ENCODE data around the gene ATG9B.

- TF ChIP-seq, protein P1, sequence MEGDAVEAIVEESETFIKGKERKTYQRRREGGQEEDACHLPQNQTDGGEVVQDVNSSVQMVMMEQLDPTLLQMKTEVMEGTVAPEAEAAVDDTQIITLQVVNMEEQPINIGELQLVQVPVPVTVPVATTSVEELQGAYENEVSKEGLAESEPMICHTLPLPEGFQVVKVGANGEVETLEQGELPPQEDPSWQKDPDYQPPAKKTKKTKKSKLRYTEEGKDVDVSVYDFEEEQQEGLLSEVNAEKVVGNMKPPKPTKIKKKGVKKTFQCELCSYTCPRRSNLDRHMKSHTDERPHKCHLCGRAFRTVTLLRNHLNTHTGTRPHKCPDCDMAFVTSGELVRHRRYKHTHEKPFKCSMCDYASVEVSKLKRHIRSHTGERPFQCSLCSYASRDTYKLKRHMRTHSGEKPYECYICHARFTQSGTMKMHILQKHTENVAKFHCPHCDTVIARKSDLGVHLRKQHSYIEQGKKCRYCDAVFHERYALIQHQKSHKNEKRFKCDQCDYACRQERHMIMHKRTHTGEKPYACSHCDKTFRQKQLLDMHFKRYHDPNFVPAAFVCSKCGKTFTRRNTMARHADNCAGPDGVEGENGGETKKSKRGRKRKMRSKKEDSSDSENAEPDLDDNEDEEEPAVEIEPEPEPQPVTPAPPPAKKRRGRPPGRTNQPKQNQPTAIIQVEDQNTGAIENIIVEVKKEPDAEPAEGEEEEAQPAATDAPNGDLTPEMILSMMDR (IDR thresholded peaks at IDR 0.05): no peak
- TF ChIP-seq POLR2AphosphoS5 (IDR thresholded peaks at IDR 0.05) (no peak), EP300 (IDR thresholded peaks at IDR 0.05) (no peak), POLR2A (IDR thresholded peaks at IDR 0.05) (no peak)
Observed at GRCh38 chr7:151028948-151029501, 4.7 kb upstream of the ATG9B start.

Measured in suprapubic skin (tissue), 4 donors.